K562 (cell line): ENCODE results near the gene MAPT. TPM values are rescaled to one million over a fixed set of nuclear protein-coding genes. Genes with fewer than 3 reads are reported as not detected.

ENCODE experiments used
- ATAC-seq: fragments of 200-7000 bp; cut with Tn5 transposase; 3 replicates; pipeline ENCODE4 v1.9.1; 2020; ENCODE audit warnings: moderate library complexity
- BruUV-seq: library from RNA; stranded (reverse); fragments of 400-500 nt; replicated peaks from 2 replicates; lab custom pipeline; 2021; lab: Mats Ljungman, UMichigan
- CTCF ChIA-PET: fragments of 300-600 bp; formaldehyde crosslinking; extraction: SDS; loops from one replicate; lab custom pipeline; 2021; ENCODE audit warnings: low intra/inter-chr PET ratio; lab: Yijun Ruan, JAX
- POLR2A ChIA-PET: fragments of 300-600, 350-650 bp; sonication (Branson Sonifier 250); formaldehyde crosslinking; extraction: SDS; loops from one replicate; lab custom pipeline; 2021; ENCODE audit warnings: antibody characterized with exemption, inconsistent platforms; lab: Yijun Ruan, JAX
- DNase-seq, 4 experiments: peaks; one replicate each; pipeline versions ENCODE4 v3.0.0 to v3.0.0-alpha.2; 2011 to 2018; ENCODE audit warnings: low spot score in 3 of 4, mixed read lengths in 3 of 4; ENCODE audit errors: extremely low read depth in 1 of 4
- FAIRE-seq: peaks from 2 replicates; lab custom pipeline; 2011; peaks lifted over from hg19 to GRCh38; lab: Jason Lieb, UNC
- H2AFZ ChIP-seq: 2 replicates; pipeline ENCODE4 v1.6.0; 2011; ENCODE audit warnings: low read depth, low read length, control low read depth, inconsistent platforms
- H3K27ac ChIP-seq: fragments of 200-600 bp; 3 replicates; pipeline ENCODE4 v1.8.0; 2011; ENCODE audit warnings: low read depth, mild to moderate bottlenecking, control low read depth, inconsistent platforms, low read length, moderate library complexity, mixed read lengths; ENCODE audit errors: extremely low read depth
- H3K27me3 ChIP-seq, 2 experiments: fragments of 300-600 bp in 1 of 2; 2 replicates in 1 of 2; 3 replicates in 1 of 2; pipeline versions ENCODE4 v1.6.0 to v1.8.0; 2011; ENCODE audit warnings: inconsistent platforms in 2 of 2, low read length in 2 of 2, mild to moderate bottlenecking in 1 of 2, mixed read lengths in 1 of 2, moderate library complexity in 1 of 2; ENCODE audit not compliant: control insufficient read depth in 2 of 2, insufficient read depth in 2 of 2
- H3K36me3 ChIP-seq: fragments of 300-600 bp; 3 replicates; pipeline ENCODE4 v1.8.0; 2011; ENCODE audit warnings: mild to moderate bottlenecking, low read length, inconsistent platforms; ENCODE audit not compliant: control insufficient read depth, insufficient read depth
- H3K4me1 ChIP-seq, 2 experiments: fragments of 200-600 bp in 1 of 2; replicated peaks in 1 of 2; 2 replicates in 1 of 2; 3 replicates in 1 of 2; pipeline versions ENCODE4 v1.5.1 to v1.8.0; 2011; ENCODE audit warnings: inconsistent platforms in 2 of 2, low read length in 2 of 2, mild to moderate bottlenecking in 1 of 2, mixed read lengths in 1 of 2, moderate library complexity in 1 of 2; ENCODE audit not compliant: control insufficient read depth in 2 of 2, insufficient read depth in 2 of 2
- H3K4me2 ChIP-seq: 2 replicates; pipeline ENCODE4 v1.6.1; 2011; ENCODE audit warnings: low read length, control low read depth, inconsistent platforms, mixed read lengths; ENCODE audit not compliant: insufficient read depth
- H3K4me3 ChIP-seq: fragments of 200-600 bp; sonication (generic), shearing (Covaris generic); 2 replicates; pipeline ENCODE4 v1.5.1; 2016; ENCODE audit warnings: control low read depth, inconsistent platforms
- H3K79me2 ChIP-seq: fragments of 200-600 bp; 3 replicates; pipeline ENCODE4 v1.8.0; 2011; ENCODE audit warnings: low read length, inconsistent platforms; ENCODE audit not compliant: control insufficient read depth, insufficient read depth
- H3K9ac ChIP-seq, 2 experiments: 2 replicates each; pipeline versions ENCODE4 v1.6.0 to v1.6.1; 2011; ENCODE audit warnings: low read depth in 2 of 2, low read length in 2 of 2, control low read depth in 1 of 2, inconsistent platforms in 1 of 2, mild to moderate bottlenecking in 1 of 2, mixed read lengths in 1 of 2; ENCODE audit not compliant: insufficient read depth in 1 of 2
- H3K9me1 ChIP-seq: one replicate; pipeline ENCODE4 v1.6.0; 2011; ENCODE audit warnings: inconsistent platforms, mild to moderate bottlenecking, low read length, moderate library complexity; ENCODE audit not compliant: control insufficient read depth, insufficient read depth
- H3K9me3 ChIP-seq: replicated peaks from 2 replicates; pipeline ENCODE4 v1.5.1; 2011; ENCODE audit warnings: low read depth, low read length, inconsistent platforms; ENCODE audit not compliant: control insufficient read depth, insufficient read depth
- H4K20me1 ChIP-seq: replicated peaks from 2 replicates; pipeline ENCODE4 v1.6.1; 2011; ENCODE audit warnings: low read length, inconsistent platforms, mixed read lengths; ENCODE audit not compliant: control insufficient read depth, insufficient read depth
- MAFG ChIP-seq: fragments of 450-650 bp; conservative IDR thresholded peaks from 2 replicates; pipeline ENCODE4 v1.6.1; 2016; ENCODE audit warnings: missing genetic modification characterization, missing compliant biosample characterization
- SIN3B ChIP-seq: fragments of 450-650 bp; IDR thresholded peaks from 2 replicates; pipeline ENCODE4 v1.6.1; 2017; ENCODE audit warnings: low read depth, mild to moderate bottlenecking, moderate library complexity
- WGBS: fragments of 100-300 bp; shearing (Covaris generic); methylation state at CpG from one replicate; pipeline ENCODE4 v1.1.6; 2016; ENCODE audit warnings: low coverage, mixed read lengths; ENCODE audit not compliant: insufficient coverage; ENCODE audit errors: missing lambda C conversion rate; 5-methylcytosine and 5-hydroxymethylcytosine counted together
- in situ Hi-C: fragments of 300-500 bp; cut with MboI; formaldehyde crosslinking; loops from 4 replicates; pipeline ENCODE4 v1.15.0; 2018; ENCODE audit warnings: inconsistent platforms, mixed read lengths
- intact Hi-C: fragments of 100-400 bp; cut with micrococcal nuclease; formaldehyde crosslinking; loops from 2 replicates; pipeline ENCODE4 v1.14.2; 2022
- polyA plus RNA-seq, 8 experiments: library from polyadenylated mRNA; depleted of rRNA in 4 of 8; stranded (reverse) in 5 of 8; unstranded in 3 of 8; fragments of >200 nt; fragmentation: Nextera tagmentation in 2 of 8; fragmentation: Illumina TruSeq in 1 of 8; extraction: Ambion mirVana in 2 of 8; extraction: Trizol in 1 of 8; gene quantifications; 2 replicates each; pipeline versions ENCODE4 v1.2.1 to v1.2.3, GENCODE V29; 2011 to 2014; ENCODE audit warnings: inconsistent platforms in 1 of 8, missing spikeins in 1 of 8
- total RNA-seq, 7 experiments: library from RNA; depleted of rRNA in 6 of 7; stranded (reverse); fragments of >200 nt in 6 of 7; fragmentation: Illumina TruSeq in 2 of 7; extraction: Trizol in 2 of 7; gene quantifications; 2 replicates each; pipeline versions ENCODE4 v1.2.1 to v1.2.3, GENCODE V29; 2011 to 2021; ENCODE audit warnings: low replicate concordance in 1 of 7
- TF ChIP-seq, protein P1 (sequence below), 2 experiments: fragments of 450-650 bp; IDR thresholded peaks; 2 replicates each; pipeline ENCODE4 v1.6.1; 2016; ENCODE audit warnings: mild to moderate bottlenecking in 2 of 2, borderline replicate concordance in 1 of 2, low read depth in 1 of 2, moderate library complexity in 1 of 2

The MAPT gene
- total and polyA plus RNA-seq, 9 of the 15 experiments (the other 6 are each of a cell fraction or from before 2014, with no cell fraction given), result 0.04 to 1.1 (median 0.36) TPM

GRCh38 chr17:45960311-45960710, 66.0 kb downstream of the MAPT start:
- Histone ChIP-seq H3K4me2 (no peak overlapping the region), H3K9me1 (no peaks in the 10 kb centered on the region), H3K4me1 (peaks cover 0 to 2% of the 10 kb centered on the region in 2 experiments; a peak in 2 of 5 replicates), H3K36me3 (no peaks in the 10 kb centered on the region), H3K27ac (no peak overlapping the region), H3K4me3 (no peak overlapping the region), H3K27me3 (peaks cover 7 to 44% of the 10 kb centered on the region in 2 experiments; a peak in 3 of 5 replicates), H2AFZ (no peak overlapping the region), H3K9me3 (no peaks in the 10 kb centered on the region), H3K79me2 (no peaks in the 10 kb centered on the region), H4K20me1 (no peaks in the 10 kb centered on the region), H3K9ac (no peak overlapping the region)
- CTCF ChIA-PET, result no interaction called here
- BruUV-seq, result no TSS peak
- WGBS, result 5% methylated on average over 4 of the region's 4 CpGs
- in situ Hi-C loops (no loop called here), intact Hi-C loops (no loop called here)
- TF ChIP-seq MAFG (tag) (no peak), SIN3B (no peak)
- TF ChIP-seq, protein P1, sequence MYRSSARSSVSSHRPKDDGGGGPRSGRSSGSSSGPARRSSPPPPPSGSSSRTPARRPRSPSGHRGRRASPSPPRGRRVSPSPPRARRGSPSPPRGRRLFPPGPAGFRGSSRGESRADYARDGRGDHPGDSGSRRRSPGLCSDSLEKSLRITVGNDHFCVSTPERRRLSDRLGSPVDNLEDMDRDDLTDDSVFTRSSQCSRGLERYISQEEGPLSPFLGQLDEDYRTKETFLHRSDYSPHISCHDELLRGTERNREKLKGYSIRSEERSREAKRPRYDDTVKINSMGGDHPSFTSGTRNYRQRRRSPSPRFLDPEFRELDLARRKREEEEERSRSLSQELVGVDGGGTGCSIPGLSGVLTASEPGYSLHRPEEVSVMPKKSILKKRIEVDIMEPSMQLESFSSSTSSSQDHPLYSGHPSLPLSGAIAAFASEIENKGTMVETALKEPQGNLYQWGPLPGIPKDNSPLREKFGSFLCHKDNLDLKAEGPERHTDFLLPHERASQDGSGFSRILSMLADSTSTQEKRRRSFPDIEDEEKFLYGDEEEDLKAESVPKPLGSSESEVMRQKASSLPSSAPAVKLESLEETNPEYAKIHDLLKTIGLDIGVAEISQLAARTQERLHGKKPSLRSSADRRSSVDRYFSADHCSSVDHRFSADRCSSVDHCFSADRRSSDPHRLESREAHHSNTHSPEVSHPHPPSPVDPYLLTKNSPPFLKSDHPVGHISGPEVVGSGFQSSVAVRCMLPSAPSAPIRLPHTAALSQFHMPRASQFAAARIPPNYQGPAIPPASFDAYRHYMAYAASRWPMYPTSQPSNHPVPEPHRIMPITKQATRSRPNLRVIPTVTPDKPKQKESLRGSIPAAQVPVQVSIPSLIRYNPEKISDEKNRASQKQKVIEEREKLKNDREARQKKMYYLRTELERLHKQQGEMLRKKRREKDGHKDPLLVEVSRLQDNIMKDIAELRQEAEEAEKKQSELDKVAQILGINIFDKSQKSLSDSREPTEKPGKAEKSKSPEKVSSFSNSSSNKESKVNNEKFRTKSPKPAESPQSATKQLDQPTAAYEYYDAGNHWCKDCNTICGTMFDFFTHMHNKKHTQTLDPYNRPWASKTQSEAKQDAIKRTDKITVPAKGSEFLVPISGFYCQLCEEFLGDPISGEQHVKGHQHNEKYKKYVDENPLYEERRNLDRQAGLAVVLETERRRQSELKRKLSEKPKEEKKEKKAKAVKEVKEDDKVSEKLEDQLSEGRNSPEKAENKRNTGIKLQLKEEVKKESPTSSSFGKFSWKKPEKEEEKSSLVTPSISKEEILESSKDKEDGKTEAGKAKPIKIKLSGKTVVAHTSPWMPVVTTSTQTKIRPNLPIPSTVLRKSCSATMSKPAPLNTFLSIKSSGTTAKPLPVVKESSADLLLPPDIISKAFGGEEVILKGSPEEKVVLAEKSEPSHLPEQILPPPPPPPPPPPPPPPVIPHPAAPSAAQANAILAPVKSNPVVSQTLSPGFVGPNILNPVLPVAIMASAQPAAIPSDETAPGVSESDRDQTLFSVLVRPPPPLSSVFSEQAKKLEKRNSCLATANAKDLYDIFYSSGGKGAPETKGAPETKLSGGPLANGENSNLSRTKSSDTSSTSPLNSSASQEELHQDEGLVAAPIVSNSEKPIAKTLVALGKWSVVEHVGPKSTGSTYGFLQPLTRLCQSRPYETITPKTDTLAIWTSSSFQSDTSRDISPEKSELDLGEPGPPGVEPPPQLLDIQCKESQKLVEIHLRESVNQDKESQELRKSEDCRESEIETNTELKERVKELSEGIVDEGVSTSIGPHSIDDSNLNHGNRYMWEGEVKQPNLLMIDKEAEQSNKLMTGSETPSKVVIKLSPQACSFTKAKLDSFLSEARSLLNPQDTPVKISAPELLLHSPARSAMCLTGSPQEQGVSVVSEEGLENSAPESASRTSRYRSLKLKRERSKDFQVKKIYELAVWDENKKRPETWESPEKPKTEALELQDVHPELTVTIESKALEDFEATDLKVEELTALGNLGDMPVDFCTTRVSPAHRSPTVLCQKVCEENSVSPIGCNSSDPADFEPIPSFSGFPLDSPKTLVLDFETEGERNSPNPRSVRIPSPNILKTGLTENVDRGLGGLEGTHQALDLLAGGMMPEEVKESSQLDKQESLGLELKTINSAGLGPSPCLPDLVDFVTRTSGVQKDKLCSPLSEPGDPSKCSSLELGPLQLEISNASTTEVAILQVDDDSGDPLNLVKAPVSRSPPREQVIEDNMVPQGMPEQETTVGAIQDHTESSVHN (IDR thresholded peaks at IDR 0.05; ENCODE audit: borderline replicate concordance in 1 of 2, low read depth in 1 of 2), result no peak
- POLR2A ChIA-PET, result interaction anchor here (0.7 kb wide), 1 partner anchor 66 kb away, joined by 3 read pairs; no protein-coding TSS in a partner anchor
- ATAC-seq, result no peak
- DNase-seq, result no peak
- no peak for FAIRE-seq
